GM18502 (cell line): Measurements from ENCODE around the gene BCR.

Source experiments
- ATAC-seq: cut with Tn5 transposase; IDR thresholded peaks from one replicate; pipeline ENCODE4 v1.9.1; 2021; ENCODE audit warnings: mild to moderate bottlenecking; ENCODE audit not compliant: unreplicated experiment, poor library complexity

The BCR gene

GRCh38 chr22:23225337-23225723, 45.0 kb downstream of the BCR start:
- ATAC-seq = no peak

- no peak for ATAC-seq
Measured at GRCh38 chr22:23225724-23226496, 45.6 kb downstream of the BCR start.

- no peak for ATAC-seq
Measured at GRCh38 chr22:23226497-23226850, 46.2 kb downstream of the BCR start.

- no peak for ATAC-seq
Measured at GRCh38 chr22:23227380-23227779, 47.1 kb downstream of the BCR start.

- ATAC-seq = no peak
Measured at GRCh38 chr22:23228503-23228902, 48.2 kb downstream of the BCR start.

- no peak for ATAC-seq
Measured at GRCh38 chr22:23229646-23230045, 49.3 kb downstream of the BCR start.

- ATAC-seq = no peak
Measured at GRCh38 chr22:23230348-23231068, 50.2 kb downstream of the BCR start.

GRCh38 chr22:23231471-23232093, 51.3 kb downstream of the BCR start:
- no peak for ATAC-seq

GRCh38 chr22:23232094-23232905, 52.0 kb downstream of the BCR start:
- no peak for ATAC-seq

GRCh38 chr22:23233084-23233531, 52.8 kb downstream of the BCR start:
- ATAC-seq = no peak

- ATAC-seq = no peak
Measured at GRCh38 chr22:23233752-23234408, 53.6 kb downstream of the BCR start.

- no peak for ATAC-seq
Measured at GRCh38 chr22:23234409-23235161, 54.3 kb downstream of the BCR start.

GRCh38 chr22:23235425-23235824, 55.1 kb downstream of the BCR start:
- no peak for ATAC-seq

- no peak for ATAC-seq
Measured at GRCh38 chr22:23236026-23236425, 55.7 kb downstream of the BCR start.

- no peak for ATAC-seq
Measured at GRCh38 chr22:23236440-23237184, 56.3 kb downstream of the BCR start.

GRCh38 chr22:23237201-23237798, 57.0 kb downstream of the BCR start:
- no peak for ATAC-seq

GRCh38 chr22:23237841-23238240, 57.5 kb downstream of the BCR start:
- no peak for ATAC-seq

GRCh38 chr22:23238707-23239106, 58.4 kb downstream of the BCR start:
- no peak for ATAC-seq
